Stimulated activated CD4-positive, alpha-beta T cell treated with anti-CD3 and anti-CD28 coated beads, Interleukin-2, amount 100 ng/mL, for 24 hours (primary cell): ENCODE data around the gene PDLIM4.

Experiments used
- DNase-seq, 2 donors: peaks; one replicate each; pipeline ENCODE4 v3.0.0-alpha.2; 2020

PDLIM4 gene

GRCh38 chr5:132309679-132310078 lies 52.2 kb downstream of the PDLIM4 start:
- DNase-seq = no peak

GRCh38 chr5:132310141-132310834 lies 52.8 kb downstream of the PDLIM4 start:
- DNase-seq = no peak

- no peak for DNase-seq
Measured at GRCh38 chr5:132313366-132313765, 55.9 kb downstream of the PDLIM4 start.

GRCh38 chr5:132313961-132314432 lies 56.5 kb downstream of the PDLIM4 start:
- DNase-seq = no peak

GRCh38 chr5:132315529-132316067 lies 58.1 kb downstream of the PDLIM4 start:
- no peak for DNase-seq

- DNase-seq = no peak
Measured at GRCh38 chr5:132319975-132320374, 62.5 kb downstream of the PDLIM4 start.

- DNase-seq = no peak
Measured at GRCh38 chr5:132321109-132321721, 63.7 kb downstream of the PDLIM4 start.

GRCh38 chr5:132322266-132322665 lies 64.8 kb downstream of the PDLIM4 start:
- DNase-seq = no peak
